H1 (cell line): Measurements from ENCODE around the gene RP9. TPM values are rescaled to one million over a fixed set of nuclear protein-coding genes. Genes with fewer than 3 reads are reported as not detected.

Experiments used
- GABPA ChIP-seq: IDR thresholded peaks from 2 replicates; pipeline ENCODE4 v1.6.1; 2011; ENCODE audit warnings: mild to moderate bottlenecking, low read length, moderate library complexity, borderline replicate concordance; ENCODE audit not compliant: insufficient read depth
- polyA plus RNA-seq, 7 experiments: library from polyadenylated mRNA; depleted of rRNA in 3 of 7; stranded (reverse) in 5 of 7; unstranded in 2 of 7; fragments of >200 nt in 5 of 7; fragments of 200-250 nt in 2 of 7; gene quantifications; 1 replicate in 5 of 7; 2 replicates in 1 of 7; 4 replicates in 1 of 7; pipeline versions ENCODE4 v1.2.1 to v1.2.3, GENCODE V29; 2011 to 2013; ENCODE audit warnings: missing spikeins in 2 of 7, mixed read lengths in 2 of 7
- total RNA-seq: library from RNA; stranded (reverse); fragmentation: NEBNext Ultra II Directional; extraction: Animal tissue kit (Norgen Biotek cat#: 25700); gene quantifications from 2 replicates; pipeline ENCODE4 v1.2.1, GENCODE V29; 2021

Gene RP9
- total and polyA plus RNA-seq, 2 of the 8 experiments (the other 6 are each of a cell fraction or from before 2014, with no cell fraction given) = 11.0 to 12.4 TPM

- TF ChIP-seq GABPA = no peak
Observed at GRCh38 chr7:33066771-33067170, 42.4 kb downstream of the RP9 start (continued).
